Measurements from ENCODE around the gene EVA1C.

The EVA1C gene

GRCh38 chr21:32467291-32467690 lies 54.8 kb downstream of the EVA1C start:
- no peak for DNase-seq (ENCODE audit: low read depth)
- no peak for TF ChIP-seq CTCF (conservative IDR thresholded peaks at IDR 0.05; ENCODE audit: low read depth, low read length)
- H3K4me3 ChIP-seq (ENCODE audit: low read length) = no peak overlapping the region

GRCh38 chr21:32468681-32469111 lies 56.2 kb downstream of the EVA1C start:
- DNase-seq (ENCODE audit: low read depth) = no peak
- no peak for TF ChIP-seq CTCF (conservative IDR thresholded peaks at IDR 0.05; ENCODE audit: low read depth, low read length)
- no peak overlapping the region for H3K4me3 ChIP-seq (ENCODE audit: low read length)

- DNase-seq (ENCODE audit: low read depth) = no peak
- H3K4me3 ChIP-seq (ENCODE audit: low read length) = no peak overlapping the region
- TF ChIP-seq CTCF (conservative IDR thresholded peaks at IDR 0.05; ENCODE audit: low read depth, low read length) = no peak
Measured at GRCh38 chr21:32469628-32470027, 57.1 kb downstream of the EVA1C start.

GRCh38 chr21:32470206-32470605 lies 57.7 kb downstream of the EVA1C start:
- DNase-seq (ENCODE audit: low read depth) = no peak
- H3K4me3 ChIP-seq (ENCODE audit: low read length) = no peak overlapping the region
- no peak for TF ChIP-seq CTCF (conservative IDR thresholded peaks at IDR 0.05; ENCODE audit: low read depth, low read length)

GRCh38 chr21:32472890-32473765 lies 60.6 kb downstream of the EVA1C start:
- DNase-seq (ENCODE audit: low read depth) = no peak
- no peak overlapping the region for H3K4me3 ChIP-seq (ENCODE audit: low read length)
- TF ChIP-seq CTCF (conservative IDR thresholded peaks at IDR 0.05; ENCODE audit: low read depth, low read length) = no peak

- no peak overlapping the region for H3K4me3 ChIP-seq (ENCODE audit: low read length)
- TF ChIP-seq CTCF (conservative IDR thresholded peaks at IDR 0.05; ENCODE audit: low read depth, low read length) = no peak
- DNase-seq (ENCODE audit: low read depth) = no peak
Measured at GRCh38 chr21:32474179-32475059, 61.9 kb downstream of the EVA1C start.
